GM12891 (cell line): ENCODE results near the gene FDX1.

Source experiments
- DNase-seq: peaks from one replicate; pipeline ENCODE4 v3.0.0; 2011; ENCODE audit warnings: low spot score; ENCODE audit not compliant: insufficient read length
- FAIRE-seq: peaks from 2 replicates; lab custom pipeline; 2011; peaks lifted over from hg19 to GRCh38; lab: Jason Lieb, UNC
- PAX5 ChIP-seq: IDR thresholded peaks from 2 replicates; pipeline ENCODE4 v1.6.1; 2011; ENCODE audit warnings: low read length, moderate library complexity, mild to moderate bottlenecking; ENCODE audit not compliant: insufficient read depth, severe bottlenecking
- POLR2A ChIP-seq: IDR thresholded peaks from 2 replicates; pipeline ENCODE4 v1.6.1; 2011; ENCODE audit warnings: low read depth, low read length, control low read depth
- POLR2AphosphoS5 ChIP-seq: IDR thresholded peaks from 2 replicates; pipeline ENCODE4 v1.6.1; 2011; ENCODE audit warnings: low read depth, low read length, control low read depth
- POU2F2 ChIP-seq: IDR thresholded peaks from 2 replicates; pipeline ENCODE4 v1.6.1; 2011; ENCODE audit warnings: low read depth, mild to moderate bottlenecking, control low read depth, low read length, moderate library complexity
- SPI1 ChIP-seq: IDR thresholded peaks from 2 replicates; pipeline ENCODE4 v1.6.1; 2011; ENCODE audit warnings: low read depth, low read length, control low read depth
- TAF1 ChIP-seq: IDR thresholded peaks from 2 replicates; pipeline ENCODE4 v1.6.1; 2011; ENCODE audit warnings: low read depth, low read length, control low read depth

Gene FDX1

DNA sequence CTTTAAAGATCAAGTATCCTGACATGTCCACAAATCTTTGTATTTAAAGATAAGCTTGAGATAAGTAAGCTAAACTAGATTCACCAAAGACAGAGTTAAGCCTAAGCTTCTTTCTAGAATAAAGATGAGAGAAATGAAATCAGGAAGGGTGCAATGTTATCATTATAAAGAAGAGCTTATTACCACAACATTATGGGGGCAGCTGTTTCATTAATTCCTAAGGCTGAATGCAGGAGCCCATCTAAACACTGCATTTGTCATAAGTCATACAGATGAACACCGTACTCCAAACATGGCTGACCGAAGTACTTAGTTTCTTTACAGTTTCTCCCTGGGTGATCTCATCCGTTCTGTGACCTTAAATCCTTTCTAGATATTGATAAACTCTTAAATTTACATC, 16.3 kb downstream of the FDX1 start:
- no peak for DNase-seq
- TF ChIP-seq TAF1: no peak
- TF ChIP-seq POLR2A: no peak
- TF ChIP-seq PAX5: no peak
- TF ChIP-seq POU2F2: no peak
- TF ChIP-seq POLR2AphosphoS5: no peak
- no peak for TF ChIP-seq SPI1
- FAIRE-seq: no peak

DNA sequence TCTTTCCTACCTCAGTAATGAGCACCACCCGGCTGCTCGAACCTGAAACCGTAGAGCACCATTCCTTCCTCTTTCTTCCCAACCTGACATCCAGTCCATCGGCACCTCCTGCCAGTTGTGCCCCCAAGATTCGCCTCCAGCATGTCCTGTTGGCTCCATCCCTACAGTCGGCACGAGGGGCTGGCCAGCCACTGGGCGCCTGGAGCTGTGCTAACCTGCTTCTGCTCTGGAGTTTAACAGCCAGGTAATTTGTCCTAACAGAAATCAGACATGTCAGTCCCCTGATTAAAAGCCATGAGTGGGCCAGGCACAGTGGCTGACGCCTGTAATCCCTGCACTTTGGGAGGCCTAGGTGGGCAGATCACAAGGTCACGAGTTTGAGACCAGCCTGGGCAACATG, 16.8 kb downstream of the FDX1 start:
- TF ChIP-seq POLR2A (no peak), POLR2AphosphoS5 (no peak), SPI1 (no peak)
- DNase-seq (no peak), FAIRE-seq (no peak)

DNA sequence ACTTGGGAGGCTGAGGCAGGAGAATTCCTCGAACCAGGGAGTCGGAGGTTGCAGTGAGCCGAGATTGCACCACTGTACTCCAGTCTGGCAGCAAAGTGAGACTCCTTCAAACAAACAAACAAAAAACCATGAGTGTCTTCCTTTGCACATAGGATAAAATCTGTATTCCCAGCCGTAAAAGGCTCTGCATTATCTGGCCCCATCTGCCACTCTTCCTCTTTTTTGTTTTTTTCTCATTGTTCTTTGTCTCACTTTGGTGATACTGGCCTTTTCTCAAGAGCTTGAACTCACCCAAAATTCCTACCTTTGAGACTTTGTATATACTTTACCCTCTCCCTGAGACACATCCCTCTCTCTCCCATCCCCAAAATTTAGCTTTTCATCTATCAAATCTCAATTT, 17.6 kb downstream of the FDX1 start:
- FAIRE-seq (no peak), DNase-seq (no peak)
- TF ChIP-seq POLR2A (no peak), TAF1 (no peak), SPI1 (no peak), PAX5 (no peak), POU2F2 (no peak), POLR2AphosphoS5 (no peak)

DNA sequence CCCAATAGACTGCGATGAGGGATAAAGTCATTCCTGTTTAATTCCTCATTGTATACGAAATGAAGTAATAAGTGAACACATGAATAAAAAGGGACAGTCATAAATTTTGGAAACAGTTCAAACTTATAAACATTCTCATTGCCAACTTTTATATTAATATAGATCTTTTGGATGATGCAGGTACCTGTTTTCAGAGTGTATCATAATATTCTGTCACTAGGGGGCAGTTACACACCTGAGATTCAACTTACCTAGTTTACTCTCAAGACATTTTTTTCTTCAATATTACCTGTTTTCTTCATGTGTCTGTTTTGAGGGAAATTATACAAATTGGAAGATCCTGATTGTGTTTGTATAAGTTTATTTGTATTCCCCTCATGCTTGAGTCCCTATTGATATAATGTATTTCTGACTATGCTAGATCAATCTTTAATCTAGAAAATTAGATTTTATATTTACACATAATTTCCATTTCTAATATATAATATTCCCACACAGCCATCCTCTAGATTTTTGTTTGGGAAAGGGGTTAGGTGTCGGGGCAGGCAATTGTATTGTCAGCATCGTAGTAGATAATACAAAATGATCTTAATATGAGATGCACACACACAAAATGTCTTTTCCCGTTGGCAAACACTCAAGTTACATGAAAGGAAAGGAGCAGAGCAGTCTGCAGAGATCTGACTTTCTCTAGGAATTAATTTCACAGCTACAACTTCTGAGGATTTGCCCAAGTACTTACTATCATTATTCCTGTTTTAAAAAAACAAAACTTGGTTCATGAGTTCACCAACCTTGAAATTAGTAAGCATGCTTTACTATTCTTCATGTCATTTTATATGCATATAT, 18.4 kb downstream of the FDX1 start:
- FAIRE-seq (no peak), DNase-seq (no peak)
- TF ChIP-seq TAF1 (no peak), SPI1 (no peak), POLR2AphosphoS5 (no peak), PAX5 (no peak), POU2F2 (no peak), POLR2A (no peak)

DNA sequence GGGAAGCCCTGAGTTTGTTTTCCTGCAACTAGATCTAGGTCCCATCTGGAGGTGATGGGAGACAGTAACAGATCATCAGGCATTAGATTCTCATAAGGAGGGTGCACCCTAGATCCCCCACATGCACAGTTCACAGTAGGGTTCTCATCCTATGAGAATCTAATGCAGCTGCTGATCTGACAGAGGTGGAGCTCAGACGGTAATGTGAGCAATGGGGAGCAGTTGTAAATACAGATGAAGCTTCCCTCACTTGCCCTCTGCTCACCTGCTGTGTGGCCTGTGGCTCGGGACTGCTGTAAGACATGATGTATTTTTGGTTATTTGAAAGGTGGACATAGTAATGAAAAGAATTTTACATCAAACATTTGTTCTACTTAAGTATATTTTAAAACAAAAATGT, 20.5 kb downstream of the FDX1 start:
- FAIRE-seq: no peak
- no peak for DNase-seq
- no peak for TF ChIP-seq POU2F2
- no peak for TF ChIP-seq POLR2A
- TF ChIP-seq TAF1: no peak
- TF ChIP-seq SPI1: no peak
- no peak for TF ChIP-seq PAX5
- TF ChIP-seq POLR2AphosphoS5: no peak

DNA sequence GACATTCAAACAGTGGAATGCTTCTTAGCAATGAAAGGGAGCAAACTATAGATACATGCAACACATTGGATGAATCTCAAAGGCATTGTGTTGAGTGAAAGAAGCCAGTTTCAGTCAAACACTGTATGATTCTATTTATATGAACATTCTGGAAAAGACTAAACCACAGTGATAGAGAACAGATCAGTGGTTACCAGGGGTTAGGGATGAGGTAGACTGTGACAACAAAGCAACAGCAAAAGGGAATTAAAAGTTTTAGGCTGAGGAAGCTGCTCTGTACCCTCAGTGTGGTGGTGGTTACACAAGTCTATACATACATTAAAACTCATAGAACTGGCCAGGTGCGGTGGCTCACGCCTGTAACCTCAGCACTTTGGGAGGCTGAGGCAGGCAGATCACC, 23.0 kb downstream of the FDX1 start:
- FAIRE-seq (peak; percentile 5), DNase-seq (no peak)

DNA sequence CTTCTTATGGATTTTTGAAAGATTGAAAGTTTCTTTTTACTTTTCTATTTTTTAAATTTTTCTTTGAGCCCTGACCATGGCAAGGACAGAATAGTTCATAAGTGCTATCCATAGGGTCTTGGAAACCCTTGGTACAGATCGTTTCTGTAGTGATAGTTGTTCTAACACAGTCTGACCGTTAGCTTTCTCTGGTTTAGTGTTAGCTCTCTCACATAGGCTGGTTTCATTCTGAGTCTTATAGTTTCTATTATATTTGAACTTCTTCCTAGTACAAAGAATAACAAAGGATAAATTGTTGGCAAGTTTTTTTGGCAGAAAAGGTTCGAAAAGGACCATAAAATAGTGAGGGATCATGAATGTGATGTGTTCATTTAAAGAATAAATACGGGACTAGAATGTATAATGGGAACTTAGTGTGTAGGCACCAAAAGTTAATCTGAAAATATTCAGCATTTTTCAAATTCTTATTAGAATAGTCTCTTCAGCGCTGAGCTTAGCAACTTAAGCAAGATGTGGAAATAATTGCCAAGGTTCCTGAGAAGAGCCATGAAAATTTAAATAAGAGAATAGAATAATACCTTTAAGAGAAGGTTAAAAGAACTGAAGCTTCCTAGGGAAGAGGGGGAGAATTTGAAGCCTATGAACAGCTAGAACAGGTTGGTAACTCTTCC, 24.1 kb downstream of the FDX1 start:
- DNase-seq (no peak), FAIRE-seq (peak; percentile 82)
- TF ChIP-seq TAF1 (no peak), SPI1 (no peak), POU2F2 (no peak), POLR2AphosphoS5 (no peak)

More for the DNA sequence above, 23.0 kb downstream of the FDX1 start:
- no peak for TF ChIP-seq POLR2AphosphoS5

DNA sequence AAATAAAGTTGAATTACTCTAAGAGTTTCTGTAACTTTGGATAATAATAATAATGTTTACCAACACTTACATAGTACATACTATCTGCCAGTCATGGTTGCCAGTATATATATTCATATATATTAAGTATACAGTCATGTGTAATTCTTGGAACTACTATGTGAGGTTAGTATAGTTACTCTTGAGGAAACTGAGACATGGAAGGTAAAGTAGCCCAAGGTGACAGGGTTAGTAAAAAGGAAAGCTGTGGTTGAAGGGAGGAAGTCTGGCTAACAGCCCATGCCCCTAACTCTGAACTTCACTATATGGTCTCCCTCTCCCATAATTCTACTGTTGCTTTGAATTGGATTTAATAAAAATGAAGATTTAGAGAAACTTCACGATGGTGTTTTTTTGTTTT, 24.9 kb downstream of the FDX1 start:
- DNase-seq (no peak), FAIRE-seq (no peak)
- peak; percentile 51; the same call in 1 of the 2 replicates for TF ChIP-seq SPI1
- TF ChIP-seq TAF1: no peak

DNA sequence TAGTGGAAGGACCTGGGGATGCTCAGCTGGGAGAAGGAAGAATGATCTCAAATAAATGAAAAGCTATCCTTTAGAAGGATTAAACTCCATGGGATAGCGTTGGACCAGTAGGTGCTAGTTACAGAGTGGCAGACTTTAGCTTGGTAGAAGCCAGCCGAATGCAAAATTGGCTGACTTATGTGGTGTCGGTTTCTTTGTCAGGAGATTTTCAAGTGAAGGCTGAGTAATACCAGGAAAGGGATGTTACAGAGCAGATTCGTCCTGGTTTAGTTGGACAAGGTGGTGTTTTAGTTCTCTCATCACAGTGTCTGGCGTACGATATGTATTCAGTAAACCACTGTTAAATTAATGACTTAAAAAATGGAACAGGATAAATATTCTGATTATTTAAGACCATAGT, 26.0 kb downstream of the FDX1 start:
- FAIRE-seq (peak; percentile 20), DNase-seq (no peak)
- TF ChIP-seq SPI1 (no peak), POLR2A (no peak), POLR2AphosphoS5 (no peak), TAF1 (no peak), POU2F2 (no peak), PAX5 (no peak)

DNA sequence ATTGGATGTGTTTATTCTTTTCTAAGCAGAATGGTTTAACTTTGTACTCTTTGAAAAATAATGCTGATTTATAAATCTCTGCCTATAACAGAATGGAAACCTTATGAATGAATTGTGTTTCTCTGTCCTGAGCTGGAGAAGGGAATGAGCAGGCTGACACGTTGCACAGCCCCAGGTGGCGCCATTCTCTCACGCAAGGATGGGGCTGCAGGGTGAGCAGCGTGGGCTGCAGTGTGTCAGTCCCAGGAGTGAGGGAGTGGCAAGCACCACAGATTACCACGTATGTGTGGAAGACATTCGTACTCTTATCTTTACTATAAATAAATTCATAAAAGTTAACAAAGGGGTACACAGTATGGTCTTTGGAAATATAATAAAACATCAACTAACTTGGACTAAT, 33.4 kb downstream of the FDX1 start:
- FAIRE-seq (peak; percentile 69), DNase-seq (no peak)
- TF ChIP-seq POLR2AphosphoS5: no peak
- no peak for TF ChIP-seq TAF1
- no peak for TF ChIP-seq POU2F2

DNA sequence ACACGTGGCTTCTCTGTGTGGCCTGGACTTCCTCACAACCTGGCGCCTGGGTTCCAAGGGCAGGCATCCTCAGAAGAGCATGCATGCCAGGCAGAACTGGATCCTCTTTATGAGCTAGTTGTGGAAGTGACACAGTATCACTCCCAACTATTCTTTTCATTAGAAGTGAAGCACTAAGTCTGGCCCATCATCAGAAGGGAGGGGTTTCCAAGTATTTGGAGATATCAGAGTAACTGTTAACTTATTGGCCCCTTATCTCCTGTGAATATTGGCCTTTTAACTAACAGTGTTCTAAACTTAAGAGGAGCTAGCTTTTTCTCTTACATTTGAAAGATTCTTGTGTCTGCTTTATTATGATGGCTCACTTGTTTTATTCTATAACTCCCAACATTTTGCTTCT, 35.5 kb downstream of the FDX1 start:
- FAIRE-seq (no peak), DNase-seq (no peak)
- TF ChIP-seq PAX5: no peak
- no peak for TF ChIP-seq SPI1
- no peak for TF ChIP-seq TAF1
- TF ChIP-seq POLR2A: no peak
- no peak for TF ChIP-seq POU2F2
- no peak for TF ChIP-seq POLR2AphosphoS5

DNA sequence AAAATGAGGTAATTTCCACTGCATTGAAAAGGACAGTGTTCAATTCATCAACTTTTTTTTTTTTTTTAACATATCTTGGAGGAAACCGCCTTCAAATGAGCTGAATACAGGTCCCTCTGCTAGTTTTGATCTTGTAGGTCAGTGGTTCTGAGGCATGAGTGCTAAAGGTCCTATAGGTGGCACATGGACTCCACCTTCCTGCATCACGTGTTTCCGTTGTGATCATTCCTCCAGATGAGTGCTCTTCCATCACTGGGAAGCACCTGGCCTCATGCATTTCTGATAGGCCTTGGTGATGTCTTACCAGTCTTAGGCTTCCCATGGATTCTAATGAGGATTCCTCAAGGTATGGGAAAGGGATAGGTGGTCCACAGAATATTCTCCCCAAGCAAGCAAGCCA, 37.8 kb downstream of the FDX1 start:
- DNase-seq (no peak), FAIRE-seq (no peak)
- TF ChIP-seq SPI1: no peak
- TF ChIP-seq TAF1: no peak
- TF ChIP-seq POLR2AphosphoS5: no peak
- TF ChIP-seq PAX5: no peak
- TF ChIP-seq POLR2A: no peak
- no peak for TF ChIP-seq POU2F2
